Muscle of arm (tissue), 12 donors: ENCODE results near the gene CPHXL2. TPM values are rescaled to one million over a fixed set of nuclear protein-coding genes. Genes with fewer than 3 reads are reported as not detected.

Experiments used
- DNase-seq: peaks from one replicate; pipeline ENCODE4 v3.0.0-alpha.2; 2013
- polyA plus RNA-seq, 12 donors: library from polyadenylated mRNA; unstranded; fragments of 120-200 nt; gene quantifications; one replicate each; pipeline ENCODE4 v1.2.1, GENCODE V29; 2013; ENCODE audit not compliant: insufficient read length in 12 of 12

The CPHXL2 gene
- polyA plus RNA-seq, 12 donors: 0.15 to 0.34 (median 0.28) TPM; not detected in 8

GRCh38 chr16:75644240-75645012, 32.4 kb downstream of the CPHXL2 start:
- no peak for DNase-seq

- DNase-seq: no peak
Measured at GRCh38 chr16:75640598-75640997, 36.2 kb downstream of the CPHXL2 start.

DNA sequence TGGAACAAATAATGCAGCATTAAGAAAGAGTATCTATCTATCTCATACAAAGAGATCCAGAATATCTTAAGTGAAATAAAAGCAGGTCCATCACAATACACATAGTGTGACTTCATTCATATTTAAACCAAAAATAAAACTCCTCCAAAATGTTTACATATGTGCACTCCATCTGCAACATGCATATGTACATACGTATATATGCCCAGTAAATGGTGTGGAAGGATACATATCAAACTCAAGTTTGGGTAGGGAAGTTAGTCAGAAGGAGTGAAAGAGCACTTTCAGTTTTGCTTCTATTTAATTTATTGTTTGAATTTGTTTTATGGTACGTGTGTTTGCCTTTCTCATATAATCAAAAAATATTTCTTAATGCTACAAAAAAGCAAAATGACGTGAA, 41.8 kb downstream of the CPHXL2 start:
- DNase-seq: no peak

- no peak for DNase-seq
Measured at GRCh38 chr16:75632857-75633256, 44.0 kb downstream of the CPHXL2 start.

- DNase-seq: no peak
Measured at GRCh38 chr16:75630052-75630451, 46.8 kb downstream of the CPHXL2 start.

- no peak for DNase-seq
Measured at GRCh38 chr16:75629132-75629531, 47.7 kb downstream of the CPHXL2 start.

DNA sequence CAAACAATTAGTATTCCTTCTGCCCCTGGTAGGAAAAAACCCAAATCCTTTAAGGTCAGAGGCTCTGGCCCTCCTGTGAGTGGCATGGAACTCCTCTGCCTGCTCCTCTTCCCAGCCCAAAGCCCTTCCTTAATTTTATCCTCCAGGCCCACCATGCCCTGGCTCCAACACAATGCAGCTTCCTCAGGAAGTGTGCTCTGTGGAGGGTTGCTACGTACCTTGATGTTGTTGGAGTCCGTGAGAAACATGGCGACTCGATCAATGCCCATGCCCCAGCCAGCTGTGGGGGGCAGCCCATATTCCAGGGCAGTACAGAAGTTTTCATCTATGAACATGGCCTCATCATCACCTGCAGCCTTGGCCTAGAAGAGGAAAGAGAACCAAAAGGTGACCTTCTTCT, 48.5 kb downstream of the CPHXL2 start:
- no peak for DNase-seq

DNA sequence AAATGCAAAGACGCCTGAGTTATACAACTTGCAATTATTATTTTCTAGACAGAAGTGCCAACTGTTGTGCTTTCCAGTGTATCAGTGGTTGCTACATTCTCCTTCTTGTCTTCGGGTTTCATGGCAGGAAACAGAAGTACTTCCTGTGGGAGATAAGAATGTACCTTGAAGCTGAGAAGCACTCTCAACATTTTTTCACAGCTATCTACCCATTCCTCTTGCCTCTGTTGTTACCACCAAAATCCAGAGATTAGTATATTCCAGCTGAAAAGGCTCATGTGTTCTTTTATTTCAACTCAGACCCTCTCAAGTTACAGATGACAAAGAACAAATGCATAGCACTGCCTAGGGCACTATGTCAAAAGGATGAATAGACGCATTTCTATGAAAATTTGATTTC, 49.0 kb downstream of the CPHXL2 start:
- no peak for DNase-seq

DNA sequence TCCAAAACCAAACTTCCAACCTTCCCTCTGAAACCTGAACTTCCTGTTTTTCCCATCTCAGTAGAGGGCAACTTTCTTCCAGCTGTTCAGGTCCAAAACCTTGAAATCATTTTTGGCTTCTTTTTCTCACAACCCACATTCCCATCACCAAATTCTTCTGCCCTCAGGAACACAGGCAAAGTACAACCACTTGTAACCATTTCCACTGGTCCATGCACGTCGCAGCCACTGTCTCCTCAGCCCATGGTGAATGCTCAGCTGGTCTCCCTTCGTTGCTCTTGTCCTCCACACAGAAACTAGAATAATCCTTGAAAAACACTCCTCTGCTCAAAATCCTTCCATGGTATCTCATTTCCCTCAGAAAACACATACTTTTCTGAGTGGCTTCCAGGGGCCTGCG, 50.0 kb downstream of the CPHXL2 start:
- DNase-seq: no peak

DNA sequence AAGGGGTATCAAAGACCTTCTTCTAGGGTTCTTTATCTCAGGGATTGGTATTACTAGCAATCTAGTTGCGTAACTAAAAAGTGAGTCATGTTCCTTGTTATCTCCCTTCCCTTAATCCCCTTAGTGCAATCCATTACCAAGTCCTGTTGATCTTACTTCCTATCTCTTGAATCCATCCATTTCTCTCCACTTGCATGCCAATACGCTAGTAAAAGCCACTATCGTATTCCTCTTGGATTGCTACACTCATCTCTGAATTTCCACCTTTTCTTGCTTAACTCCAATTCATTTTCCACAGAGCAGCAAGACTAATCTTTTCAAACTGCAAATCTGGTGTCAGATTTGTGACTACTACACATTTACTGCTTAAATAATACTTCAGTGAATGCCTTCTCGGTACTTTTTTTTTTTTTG, 51.9 kb downstream of the CPHXL2 start:
- no peak for DNase-seq

- peak; percentile 99 for DNase-seq
Measured at GRCh38 chr16:75622761-75623605, 53.8 kb downstream of the CPHXL2 start, which contains the start of gene ADAT1. ADAT1 (minus strand) TSS chr16:75623281; CDS start chr16:75620799, 2,482 bp downstream.

DNA sequence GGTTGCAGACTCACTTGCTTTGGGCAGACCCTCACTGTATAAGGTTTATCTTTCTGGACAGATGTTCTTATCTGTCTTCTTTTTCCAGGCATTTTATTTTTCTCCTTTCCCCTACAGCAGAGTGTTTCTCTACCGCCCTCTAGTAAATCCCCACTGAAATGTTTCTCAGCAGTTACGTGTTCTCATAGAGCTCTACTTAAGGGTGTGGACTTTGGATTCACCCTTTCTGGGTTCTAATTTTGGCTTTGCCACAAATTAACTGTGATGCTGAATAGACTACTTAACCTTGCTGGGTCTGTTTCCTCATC, 55.7 kb downstream of the CPHXL2 start:
- peak; percentile 34 for DNase-seq

- no peak for DNase-seq
Measured at GRCh38 chr16:75620326-75621169, 56.3 kb downstream of the CPHXL2 start.

- DNase-seq: no peak
Measured at GRCh38 chr16:75618780-75619179, 58.0 kb downstream of the CPHXL2 start.

DNA sequence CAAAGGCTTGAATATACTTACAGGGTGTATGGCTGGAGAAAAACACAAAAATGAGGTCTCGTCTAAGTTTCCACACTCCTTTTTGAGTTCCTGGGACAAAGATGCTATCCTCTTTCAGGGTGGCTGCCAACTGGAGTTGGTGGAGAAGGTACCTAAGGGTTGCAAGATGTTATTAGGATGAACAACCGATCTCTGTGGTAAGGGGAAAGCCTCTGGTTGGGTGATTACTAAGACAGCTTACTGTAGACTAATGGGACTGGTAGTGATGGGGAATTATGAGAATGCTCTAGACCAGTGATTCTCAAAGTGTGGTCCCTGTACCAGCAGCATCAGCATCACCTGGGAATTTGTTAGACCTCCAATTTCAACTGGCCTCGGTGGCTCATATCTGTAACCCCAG, 59.7 kb downstream of the CPHXL2 start:
- no peak for DNase-seq

DNA sequence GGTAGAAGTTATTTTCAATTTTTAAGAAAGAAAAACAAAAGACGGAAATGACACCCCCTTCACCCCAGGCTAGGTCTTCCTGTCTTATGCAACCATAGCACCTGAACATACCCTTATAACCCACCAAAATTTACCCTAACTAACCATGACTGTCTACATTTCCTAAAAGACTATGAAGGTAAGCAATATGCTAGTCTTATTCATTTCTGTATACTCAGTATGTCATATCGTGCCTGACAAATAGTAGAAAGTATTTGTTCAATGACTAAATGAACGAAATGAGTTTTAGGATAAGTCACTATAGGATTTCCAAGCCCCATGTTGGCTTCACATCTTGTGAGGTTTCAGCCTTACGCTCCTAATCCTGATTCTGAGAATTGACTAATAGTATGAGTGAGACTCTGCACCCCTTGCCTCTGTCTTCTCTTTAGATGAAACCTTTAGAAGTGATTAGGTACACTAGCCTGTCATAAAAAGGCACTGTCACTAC, 60.2 kb downstream of the CPHXL2 start:
- DNase-seq: no peak

GRCh38 chr16:75615619-75616018, 61.2 kb downstream of the CPHXL2 start:
- DNase-seq: no peak

GRCh38 chr16:75614066-75614897, 62.5 kb downstream of the CPHXL2 start:
- DNase-seq: no peak
